NCI-H1417 treated with DMSO at 0.1 percent for 48 hours (cell line): ENCODE data around the gene EDAR.

Source experiments
- DNase-seq: peaks from one replicate; lab custom pipeline; 2025; lab: John Stamatoyannopoulos, UW

Gene EDAR

GRCh38 chr2:108853421-108853820, 135.6 kb downstream of the EDAR start:
- DNase-seq: no peak

DNA sequence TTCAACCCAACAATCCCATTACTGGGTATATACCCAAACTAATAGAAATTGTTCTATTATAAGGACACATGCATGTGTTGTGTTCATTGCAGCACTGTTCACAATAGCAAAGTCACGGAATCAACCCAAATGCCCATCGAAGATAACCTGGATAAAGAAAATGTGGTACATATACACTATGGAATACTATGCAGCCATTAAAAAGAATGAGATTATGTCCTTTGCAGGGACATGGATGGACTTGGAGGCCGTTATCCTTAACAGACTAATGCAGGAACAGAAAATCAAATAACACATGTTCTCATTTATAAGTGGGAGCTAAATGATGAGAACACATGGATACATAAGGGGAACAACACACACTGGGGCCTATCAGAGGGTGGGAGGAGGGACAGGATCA, 136.6 kb downstream of the EDAR start:
- DNase-seq: no peak

- no peak for DNase-seq
Measured at GRCh38 chr2:108847000-108847399, 142.0 kb downstream of the EDAR start.

- no peak for DNase-seq
Measured at GRCh38 chr2:108845923-108846322, 143.1 kb downstream of the EDAR start.
